ENCODE data around the gene SCART1. TPM values are rescaled to one million over a fixed set of nuclear protein-coding genes. Genes with fewer than 3 reads are reported as not detected.
"Not testable (repeated sequence)": the region's sequence is repeated elsewhere in the genome, so short reads cannot be mapped to it uniquely, and the experiment has no call there.

The SCART1 gene
- total RNA-seq, 4 donors from 2014 or later, result 1.8 to 9.5 (median 6.1) TPM

- Histone ChIP-seq H3K36me3 (no peaks in the 10 kb centered on the region), H3K27ac (no peak overlapping the region), H3K4me3 (no peak overlapping the region), H3K27me3 (no peaks in the 10 kb centered on the region), H3K9me3 (peaks cover 0 to 7% of the 10 kb centered on the region in 2 donors), H3K4me1 (no peaks in the 10 kb centered on the region)
- DNase-seq, result no peak
- intact Hi-C loops (cut with DNase I; ENCODE audit: low total_unique reads), result no loop called here
- TF ChIP-seq, protein P1, sequence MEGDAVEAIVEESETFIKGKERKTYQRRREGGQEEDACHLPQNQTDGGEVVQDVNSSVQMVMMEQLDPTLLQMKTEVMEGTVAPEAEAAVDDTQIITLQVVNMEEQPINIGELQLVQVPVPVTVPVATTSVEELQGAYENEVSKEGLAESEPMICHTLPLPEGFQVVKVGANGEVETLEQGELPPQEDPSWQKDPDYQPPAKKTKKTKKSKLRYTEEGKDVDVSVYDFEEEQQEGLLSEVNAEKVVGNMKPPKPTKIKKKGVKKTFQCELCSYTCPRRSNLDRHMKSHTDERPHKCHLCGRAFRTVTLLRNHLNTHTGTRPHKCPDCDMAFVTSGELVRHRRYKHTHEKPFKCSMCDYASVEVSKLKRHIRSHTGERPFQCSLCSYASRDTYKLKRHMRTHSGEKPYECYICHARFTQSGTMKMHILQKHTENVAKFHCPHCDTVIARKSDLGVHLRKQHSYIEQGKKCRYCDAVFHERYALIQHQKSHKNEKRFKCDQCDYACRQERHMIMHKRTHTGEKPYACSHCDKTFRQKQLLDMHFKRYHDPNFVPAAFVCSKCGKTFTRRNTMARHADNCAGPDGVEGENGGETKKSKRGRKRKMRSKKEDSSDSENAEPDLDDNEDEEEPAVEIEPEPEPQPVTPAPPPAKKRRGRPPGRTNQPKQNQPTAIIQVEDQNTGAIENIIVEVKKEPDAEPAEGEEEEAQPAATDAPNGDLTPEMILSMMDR (IDR thresholded peaks at IDR 0.05), result no peak
- TF ChIP-seq POLR2A (IDR thresholded peaks at IDR 0.05), result no peak
Measured at GRCh38 chr10:133509700-133510099, 56.0 kb downstream of the SCART1 start.

- Histone ChIP-seq H3K27ac (no peak overlapping the region), H3K9me3 (peaks cover 0 to 7% of the 10 kb centered on the region in 2 donors), H3K27me3 (no peaks in the 10 kb centered on the region), H3K4me1 (no peaks in the 10 kb centered on the region), H3K36me3 (no peaks in the 10 kb centered on the region), H3K4me3 (no peak overlapping the region)
- DNase-seq, result no peak
- intact Hi-C loops (cut with DNase I; ENCODE audit: low total_unique reads), result no loop called here
- TF ChIP-seq POLR2A (IDR thresholded peaks at IDR 0.05), result no peak
- TF ChIP-seq, protein P1 (IDR thresholded peaks at IDR 0.05), result no peak
Measured at GRCh38 chr10:133511408-133511807, 57.7 kb downstream of the SCART1 start.

- no peak overlapping the region for H3K27ac ChIP-seq
- H3K4me3 ChIP-seq, result no peak overlapping the region
- no peaks in the 10 kb centered on the region for H3K36me3 ChIP-seq
- DNase-seq, result no peak
- no peaks in the 10 kb centered on the region for H3K27me3 ChIP-seq
- peaks cover 0 to 7% of the 10 kb centered on the region in 2 donors for H3K9me3 ChIP-seq
- H3K4me1 ChIP-seq, result no peaks in the 10 kb centered on the region
- TF ChIP-seq, protein P1 (IDR thresholded peaks at IDR 0.05), result no peak
- no peak for TF ChIP-seq POLR2A (IDR thresholded peaks at IDR 0.05)
- intact Hi-C loops (cut with DNase I; ENCODE audit: low total_unique reads), result no loop called here
Measured at GRCh38 chr10:133511907-133512528, 58.3 kb downstream of the SCART1 start.

DNA sequence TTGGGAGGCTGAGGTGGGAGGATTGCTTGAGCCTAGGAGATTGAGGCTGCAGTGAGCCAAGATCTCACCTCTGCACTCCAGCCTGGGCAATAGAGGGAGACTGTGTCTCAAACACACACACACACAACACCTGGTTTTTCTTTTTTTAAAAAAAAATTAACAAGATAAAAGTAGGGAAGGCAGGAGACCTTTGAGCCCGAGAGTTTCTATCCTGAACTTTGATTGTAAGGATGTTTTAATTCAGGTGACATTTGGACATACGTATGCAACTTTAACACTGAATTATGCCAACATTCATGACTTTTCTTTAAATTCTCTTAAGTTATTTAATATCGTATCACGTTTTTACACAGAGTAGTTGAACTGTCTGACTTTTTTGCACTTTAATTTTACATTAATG lies 61.7 kb downstream of the SCART1 start:
- Histone ChIP-seq H3K9me3 (no peaks in the 10 kb centered on the region), H3K27ac (no peak overlapping the region), H3K4me3 (no peak overlapping the region), H3K4me1 (peaks cover 0 to 7% of the 10 kb centered on the region in 2 donors), H3K36me3 (no peaks in the 10 kb centered on the region), H3K27me3 (no peaks in the 10 kb centered on the region)
- intact Hi-C loops (cut with DNase I; ENCODE audit: low total_unique reads), result no loop called here
- DNase-seq, result no peak
- no peak for TF ChIP-seq POLR2A (IDR thresholded peaks at IDR 0.05)
- TF ChIP-seq, protein P1 (IDR thresholded peaks at IDR 0.05), result no peak

DNA sequence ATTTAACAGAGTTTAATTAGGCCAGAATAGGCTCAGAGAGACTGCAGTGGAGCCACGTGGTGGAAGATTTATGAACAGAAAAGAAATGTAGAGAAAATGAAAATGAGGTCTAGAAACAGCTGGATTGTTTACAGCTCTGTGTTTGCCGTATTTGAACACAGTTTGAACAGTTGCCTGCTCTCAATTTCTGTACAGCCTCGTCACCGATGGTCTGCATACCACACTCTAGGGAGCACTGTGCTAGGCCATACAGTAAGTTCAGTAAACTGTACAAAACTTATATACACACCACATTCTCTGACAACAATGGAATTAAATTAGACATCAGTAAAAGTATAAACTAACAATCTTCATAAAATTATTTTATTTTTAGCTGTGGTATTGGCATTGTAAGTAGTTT lies 62.3 kb downstream of the SCART1 start:
- TF ChIP-seq, protein P1 (IDR thresholded peaks at IDR 0.05), result no peak
- TF ChIP-seq POLR2A (IDR thresholded peaks at IDR 0.05), result no peak
- intact Hi-C loops (cut with DNase I; ENCODE audit: low total_unique reads), result no loop called here
- DNase-seq, result no peak
- Histone ChIP-seq H3K27ac (no peak overlapping the region), H3K4me3 (no peak overlapping the region), H3K36me3 (no peaks in the 10 kb centered on the region), H3K27me3 (no peaks in the 10 kb centered on the region), H3K4me1 (peaks cover 0 to 7% of the 10 kb centered on the region in 2 donors), H3K9me3 (no peaks in the 10 kb centered on the region)

DNA sequence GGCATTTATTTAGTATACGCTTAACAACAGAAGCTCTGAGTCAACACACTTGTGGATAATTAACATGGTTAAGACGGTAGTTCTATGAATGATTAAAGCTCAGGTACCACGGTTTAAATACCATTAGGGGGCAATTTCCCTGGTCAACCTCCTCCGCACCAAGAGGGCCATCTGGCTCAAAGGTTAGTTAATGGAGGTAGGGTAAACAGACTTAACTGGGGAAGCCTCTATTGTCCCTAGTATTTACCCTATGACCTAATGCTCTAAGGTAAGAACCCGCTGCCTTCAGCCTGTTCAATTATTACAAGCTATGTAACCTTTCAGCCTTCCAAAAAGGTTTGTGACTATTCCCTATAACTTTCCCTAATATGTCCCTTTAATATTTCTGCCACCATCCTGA lies 64.8 kb downstream of the SCART1 start:
- H3K9me3 ChIP-seq; DNase-seq; H3K4me3 ChIP-seq; intact Hi-C loops (cut with DNase I; ENCODE audit: low total_unique reads); H3K4me1 ChIP-seq; H3K27ac ChIP-seq; H3K36me3 ChIP-seq; H3K27me3 ChIP-seq: not testable (repeated sequence)

Data from uterus (tissue), 4 donors.